OCI-LY7 (cell line): ENCODE data around the gene PALD1. TPM values are rescaled to one million over a fixed set of nuclear protein-coding genes. Genes with fewer than 3 reads are reported as not detected.

Source experiments
- BruUV-seq: library from RNA; stranded (reverse); fragments of 400-500 nt; replicated peaks from 2 replicates; lab custom pipeline; 2021; lab: Mats Ljungman, UMichigan
- CTCF ChIA-PET: fragments of 300-600 bp; sonication (Branson Sonifier 250); formaldehyde crosslinking; loops from one replicate; lab custom pipeline; 2022; ENCODE audit warnings: antibody characterized with exemption; ENCODE audit not compliant: unreplicated experiment; lab: Charles Lee
- POLR2A ChIA-PET: fragments of 300-600 bp; sonication (Branson Sonifier 250); formaldehyde crosslinking; loops from one replicate; lab custom pipeline; 2022; ENCODE audit warnings: antibody characterized with exemption; lab: Charles Lee
- DNase-seq: peaks from one replicate; pipeline ENCODE4 v3.0.0-alpha.2; 2015; ENCODE audit warnings: low spot score
- H2AFZ ChIP-seq: fragments of 200-600 bp; sonication (generic), shearing (Covaris generic); 2 replicates; pipeline ENCODE4 v1.6.1; 2014; ENCODE audit warnings: mild to moderate bottlenecking, antibody characterized with exemption, low read length, moderate library complexity
- H3K27ac ChIP-seq: fragments of 200-600 bp; sonication (generic); 2 replicates; pipeline ENCODE4 v1.5.1; 2014; ENCODE audit warnings: mixed run types, low read depth, mild to moderate bottlenecking, moderate library complexity, low read length, inconsistent platforms; ENCODE audit not compliant: poor library complexity, severe bottlenecking
- H3K36me3 ChIP-seq: fragments of 200-600 bp; sonication (generic); 2 replicates; pipeline ENCODE4 v1.6.1; 2014; ENCODE audit warnings: mild to moderate bottlenecking, antibody characterized with exemption, low read length, moderate library complexity, mixed read lengths; ENCODE audit not compliant: insufficient read depth
- H3K4me1 ChIP-seq: fragments of 200-600 bp; sonication (generic); 2 replicates; pipeline ENCODE4 v1.5.1; 2014; ENCODE audit warnings: mild to moderate bottlenecking, low read length; ENCODE audit not compliant: insufficient read depth, poor library complexity, severe bottlenecking
- H3K4me2 ChIP-seq: fragments of 200-600 bp; sonication (generic); 2 replicates; pipeline ENCODE4 v1.6.1; 2014; ENCODE audit warnings: mild to moderate bottlenecking, low read length
- H3K4me3 ChIP-seq: fragments of 200-600 bp; sonication (generic); 2 replicates; pipeline ENCODE4 v1.5.1; 2014; ENCODE audit warnings: mild to moderate bottlenecking, low read depth, low read length; ENCODE audit not compliant: poor library complexity, severe bottlenecking
- H3K79me2 ChIP-seq: fragments of 200-600 bp; sonication (generic); 2 replicates; pipeline ENCODE4 v1.6.1; 2016; ENCODE audit warnings: low read depth, mild to moderate bottlenecking, low read length, moderate library complexity, mixed read lengths; ENCODE audit not compliant: insufficient read depth
- H3K9me2 ChIP-seq: fragments of 200-600 bp; sonication (generic); 2 replicates; pipeline ENCODE4 v1.6.1; 2016; ENCODE audit warnings: mild to moderate bottlenecking, low read length, mixed read lengths; ENCODE audit not compliant: insufficient read depth
- H3K9me3 ChIP-seq: fragments of 200-600 bp; sonication (generic); 2 replicates; pipeline ENCODE4 v1.6.1; 2014; ENCODE audit warnings: mild to moderate bottlenecking, mixed run types, low read length, mixed read lengths
- H4K20me1 ChIP-seq: fragments of 200-600 bp; sonication (generic); 2 replicates; pipeline ENCODE4 v1.6.1; 2014; ENCODE audit warnings: mild to moderate bottlenecking, antibody characterized with exemption, low read length, moderate library complexity, mixed read lengths; ENCODE audit not compliant: insufficient read depth
- CTCF ChIP-seq: fragments of 200-600 bp; sonication (generic); conservative IDR thresholded peaks from 2 replicates; pipeline ENCODE4 v1.5.1; 2014; ENCODE audit warnings: mild to moderate bottlenecking, antibody characterized with exemption, low read length, moderate library complexity, mixed read lengths
- EZH2phosphoT487 ChIP-seq: fragments of 200-600 bp; sonication (generic); IDR thresholded peaks from 2 replicates; pipeline ENCODE4 v1.6.1; 2018; ENCODE audit warnings: low read depth, borderline replicate concordance, mild to moderate bottlenecking, mixed run types, antibody characterized with exemption, low read length, moderate library complexity, mixed read lengths
- intact Hi-C: fragments of 100-400 bp; cut with micrococcal nuclease; formaldehyde crosslinking; loops from one replicate; pipeline ENCODE4 v1.10.0; 2022; ENCODE audit not compliant: unreplicated experiment
- total RNA-seq, 2 experiments: library from RNA; depleted of rRNA in 1 of 2; stranded (reverse); fragments of >200 nt in 1 of 2; shearing (Covaris generic) in 1 of 2; gene quantifications; 2 replicates each; pipeline ENCODE4 v1.2.3, GENCODE V29; 2014 to 2022

The PALD1 gene
- total RNA-seq, 2 experiments from 2014 or later: 52.7 to 66.7 TPM

- no peaks in the 10 kb centered on the region for H4K20me1 ChIP-seq
- no peaks in the 10 kb centered on the region for H3K9me2 ChIP-seq
- TF ChIP-seq CTCF: peak; percentile 83
- no peak for TF ChIP-seq EZH2phosphoT487
- intact Hi-C loops: loop anchor here (2.0 kb wide), 1 partner anchor 200 kb away; no protein-coding TSS in a partner anchor
- H3K4me1 ChIP-seq: peaks cover 74% of the 10 kb centered on the region
- H3K79me2 ChIP-seq: no peaks in the 10 kb centered on the region
- ChIA-PET CTCF (interaction anchor here (1.2 kb wide), 1 partner anchor 10 kb away, joined by 3 read pairs; no protein-coding TSS in a partner anchor), POLR2A (interaction anchor here (0.6 to 1.2 kb wide), 3 partner anchors 10 to 106 kb away, joined by 4 read pairs; no protein-coding TSS in a partner anchor)
- H2AFZ ChIP-seq: no peak overlapping the region
- peak overlapping the region; percentile 56 for H3K4me2 ChIP-seq
- peaks cover 42% of the 10 kb centered on the region for H3K36me3 ChIP-seq
- H3K4me3 ChIP-seq: no peak overlapping the region
- H3K9me3 ChIP-seq: no peaks in the 10 kb centered on the region
- no TSS peak for BruUV-seq
- H3K27ac ChIP-seq: peak overlapping the region; percentile 73
- DNase-seq: peak; percentile 72
Measured at GRCh38 chr10:70558871-70559810, 80.6 kb downstream of the PALD1 start.

- Histone ChIP-seq H2AFZ (no peak overlapping the region), H3K9me3 (no peaks in the 10 kb centered on the region), H3K9me2 (no peaks in the 10 kb centered on the region), H3K4me1 (peaks cover 74% of the 10 kb centered on the region), H3K4me3 (no peak overlapping the region), H4K20me1 (no peaks in the 10 kb centered on the region), H3K36me3 (peaks cover 43% of the 10 kb centered on the region), H3K27ac (peak overlapping the region; percentile 73), H3K4me2 (peak overlapping the region; percentile 56), H3K79me2 (no peaks in the 10 kb centered on the region)
- intact Hi-C loops: loop anchor here (1.0 to 2.0 kb wide), 2 partner anchors 16 to 199 kb away; no protein-coding TSS in a partner anchor
- TF ChIP-seq EZH2phosphoT487 (no peak), CTCF (no peak)
- no peak for DNase-seq
- BruUV-seq: no TSS peak
- CTCF ChIA-PET: no interaction called here
- POLR2A ChIA-PET: interaction anchor here (0.6 to 2.7 kb wide), 5 partner anchors 16 to 200 kb away, joined by 4 to 15 read pairs (median 4); no protein-coding TSS in a partner anchor
Measured at GRCh38 chr10:70559861-70560260, 81.3 kb downstream of the PALD1 start.
